Vagina (tissue), 2 donors: ENCODE data around the gene WFDC13.

Experiments used
- POLR2AphosphoS5 ChIP-seq, 2 donors: sonication (generic); formaldehyde crosslinking; IDR thresholded peaks; one replicate each; pipeline ENCODE4 v1.9.0; 2017; ENCODE audit warnings: antibody characterized with exemption in 2 of 2, mild to moderate bottlenecking in 2 of 2, low read depth in 1 of 2; ENCODE audit not compliant: insufficient read depth in 1 of 2
- TF ChIP-seq, protein P1 (sequence below), 3 experiments: fragments of 450-650 bp in 2 of 3; fragments of 200-600 bp in 1 of 3; sonication (generic) in 1 of 3; IDR thresholded peaks; one replicate each; pipeline ENCODE4 v1.5.1; 2017 to 2019; ENCODE audit warnings: antibody characterized with exemption in 3 of 3, mild to moderate bottlenecking in 2 of 3, moderate library complexity in 2 of 3

DNA sequence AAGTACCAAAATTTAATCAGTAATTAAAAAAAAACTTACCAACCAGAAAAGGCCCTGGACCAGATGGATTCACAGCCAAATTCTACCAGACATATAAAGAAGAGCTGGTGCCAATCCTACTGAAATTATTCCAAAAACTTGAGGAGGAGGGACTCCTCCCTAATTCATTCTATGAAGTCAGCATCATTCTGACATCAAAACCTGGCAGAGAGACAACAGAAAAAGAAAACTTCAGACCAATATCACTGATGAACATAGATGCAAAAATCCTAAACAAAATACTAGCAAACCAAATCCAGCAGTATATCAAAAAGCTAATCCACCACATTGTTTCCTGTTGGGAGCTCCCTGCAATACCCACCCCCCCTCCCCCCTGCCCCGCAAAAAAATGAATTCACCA lies 31.7 kb upstream of the WFDC13 start, which contains the start of gene WFDC11:
- TF ChIP-seq POLR2AphosphoS5 (IDR thresholded peaks at IDR 0.05; ENCODE audit: insufficient read depth in 1 of 2, low read depth in 1 of 2): no peak
- TF ChIP-seq, protein P1, sequence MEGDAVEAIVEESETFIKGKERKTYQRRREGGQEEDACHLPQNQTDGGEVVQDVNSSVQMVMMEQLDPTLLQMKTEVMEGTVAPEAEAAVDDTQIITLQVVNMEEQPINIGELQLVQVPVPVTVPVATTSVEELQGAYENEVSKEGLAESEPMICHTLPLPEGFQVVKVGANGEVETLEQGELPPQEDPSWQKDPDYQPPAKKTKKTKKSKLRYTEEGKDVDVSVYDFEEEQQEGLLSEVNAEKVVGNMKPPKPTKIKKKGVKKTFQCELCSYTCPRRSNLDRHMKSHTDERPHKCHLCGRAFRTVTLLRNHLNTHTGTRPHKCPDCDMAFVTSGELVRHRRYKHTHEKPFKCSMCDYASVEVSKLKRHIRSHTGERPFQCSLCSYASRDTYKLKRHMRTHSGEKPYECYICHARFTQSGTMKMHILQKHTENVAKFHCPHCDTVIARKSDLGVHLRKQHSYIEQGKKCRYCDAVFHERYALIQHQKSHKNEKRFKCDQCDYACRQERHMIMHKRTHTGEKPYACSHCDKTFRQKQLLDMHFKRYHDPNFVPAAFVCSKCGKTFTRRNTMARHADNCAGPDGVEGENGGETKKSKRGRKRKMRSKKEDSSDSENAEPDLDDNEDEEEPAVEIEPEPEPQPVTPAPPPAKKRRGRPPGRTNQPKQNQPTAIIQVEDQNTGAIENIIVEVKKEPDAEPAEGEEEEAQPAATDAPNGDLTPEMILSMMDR (IDR thresholded peaks at IDR 0.05): no peak
